ENCODE measurements around the gene RNFT1.

- TF ChIP-seq, protein P1, sequence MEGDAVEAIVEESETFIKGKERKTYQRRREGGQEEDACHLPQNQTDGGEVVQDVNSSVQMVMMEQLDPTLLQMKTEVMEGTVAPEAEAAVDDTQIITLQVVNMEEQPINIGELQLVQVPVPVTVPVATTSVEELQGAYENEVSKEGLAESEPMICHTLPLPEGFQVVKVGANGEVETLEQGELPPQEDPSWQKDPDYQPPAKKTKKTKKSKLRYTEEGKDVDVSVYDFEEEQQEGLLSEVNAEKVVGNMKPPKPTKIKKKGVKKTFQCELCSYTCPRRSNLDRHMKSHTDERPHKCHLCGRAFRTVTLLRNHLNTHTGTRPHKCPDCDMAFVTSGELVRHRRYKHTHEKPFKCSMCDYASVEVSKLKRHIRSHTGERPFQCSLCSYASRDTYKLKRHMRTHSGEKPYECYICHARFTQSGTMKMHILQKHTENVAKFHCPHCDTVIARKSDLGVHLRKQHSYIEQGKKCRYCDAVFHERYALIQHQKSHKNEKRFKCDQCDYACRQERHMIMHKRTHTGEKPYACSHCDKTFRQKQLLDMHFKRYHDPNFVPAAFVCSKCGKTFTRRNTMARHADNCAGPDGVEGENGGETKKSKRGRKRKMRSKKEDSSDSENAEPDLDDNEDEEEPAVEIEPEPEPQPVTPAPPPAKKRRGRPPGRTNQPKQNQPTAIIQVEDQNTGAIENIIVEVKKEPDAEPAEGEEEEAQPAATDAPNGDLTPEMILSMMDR (IDR thresholded peaks at IDR 0.05; ENCODE audit: poor library complexity) = no peak
- no peak for TF ChIP-seq EZH2phosphoT487 (IDR thresholded peaks at IDR 0.05; ENCODE audit: low read depth, severe bottlenecking, unreplicated experiment)
These were observed 61.1 kb downstream of the RNFT1 start for GRCh38 chr17:59903455-59903854.

All from hepatocyte (in vitro differentiated cells).